Adipocyte (in vitro differentiated cells): ENCODE data around the gene TAPT1.

ENCODE experiments used
- DNase-seq: peaks from one replicate; pipeline ENCODE4 v3.0.0-alpha.2; 2015; ENCODE audit warnings: low read depth
- H3K27me3 ChIP-seq: replicated peaks from 2 replicates; pipeline ENCODE4 v1.7.0; 2013; ENCODE audit warnings: mild to moderate bottlenecking, low read length, moderate library complexity; ENCODE audit not compliant: control insufficient read depth, insufficient read depth
- H3K36me3 ChIP-seq: 2 replicates; pipeline ENCODE4 v1.7.0; 2013; ENCODE audit warnings: low read length, mild to moderate bottlenecking, moderate library complexity; ENCODE audit not compliant: control insufficient read depth, insufficient read depth, severe bottlenecking
- H3K4me1 ChIP-seq: 2 replicates; pipeline ENCODE4 v1.7.0; 2013; ENCODE audit warnings: mild to moderate bottlenecking, low read length, moderate library complexity; ENCODE audit not compliant: control insufficient read depth, insufficient read depth
- H3K4me3 ChIP-seq: 2 replicates; pipeline ENCODE4 v1.7.0; 2013; ENCODE audit warnings: mild to moderate bottlenecking, low read length, moderate library complexity
- H3K9ac ChIP-seq: 2 replicates; pipeline ENCODE4 v1.7.0; 2013; ENCODE audit warnings: mild to moderate bottlenecking, low read length, moderate library complexity
- H3K9me3 ChIP-seq: 2 replicates; pipeline ENCODE4 v1.7.0; 2013; ENCODE audit warnings: mild to moderate bottlenecking, low read length, moderate library complexity; ENCODE audit not compliant: control insufficient read depth

TAPT1 gene

DNA sequence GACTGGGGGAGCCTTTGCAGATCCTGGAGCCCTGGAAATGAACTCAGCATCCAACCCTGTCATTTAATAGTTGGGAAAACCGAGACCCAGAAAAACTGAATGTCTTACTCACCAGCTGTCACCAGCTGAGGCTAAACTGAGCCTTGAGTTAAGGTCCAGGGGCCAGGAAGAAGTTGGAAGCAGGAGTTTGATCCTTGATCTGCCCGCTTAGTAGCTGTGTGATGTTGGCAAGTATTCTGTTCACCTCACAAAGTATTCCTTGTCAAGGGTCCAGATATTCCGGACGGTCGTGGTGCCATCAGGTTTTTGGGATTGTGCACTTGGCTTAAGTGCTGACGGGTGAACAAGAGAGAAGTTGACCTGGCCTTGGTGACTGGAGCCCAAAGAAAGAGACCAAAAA, 111.7 kb downstream of the TAPT1 start:
- Histone ChIP-seq H3K4me3 (no peak overlapping the region), H3K9me3 (no peaks in the 10 kb centered on the region), H3K36me3 (no peaks in the 10 kb centered on the region), H3K9ac (no peak overlapping the region), H3K4me1 (no peaks in the 10 kb centered on the region), H3K27me3 (peaks cover 66% of the 10 kb centered on the region)
- no peak for DNase-seq

DNA sequence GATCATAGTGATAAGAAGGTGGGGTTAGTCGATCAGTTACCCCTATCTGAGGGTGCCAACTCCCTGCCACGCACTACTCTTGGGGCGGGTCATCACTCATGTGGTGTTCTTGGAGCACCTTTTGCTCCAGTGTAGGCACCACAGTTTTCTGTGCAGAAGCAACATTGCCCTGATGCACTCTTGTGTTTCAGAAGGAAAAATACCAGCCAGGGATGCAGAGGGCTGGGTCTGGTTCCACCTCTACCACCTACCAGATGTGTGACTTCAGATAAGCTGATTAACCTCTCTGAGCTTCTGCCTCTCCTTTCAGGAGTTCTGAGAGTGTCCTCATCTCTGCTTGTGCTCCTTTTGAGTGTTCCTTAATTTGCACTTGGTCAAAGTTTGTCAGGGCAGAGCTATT, 112.5 kb downstream of the TAPT1 start:
- no peak overlapping the region for H3K9ac ChIP-seq

DNA sequence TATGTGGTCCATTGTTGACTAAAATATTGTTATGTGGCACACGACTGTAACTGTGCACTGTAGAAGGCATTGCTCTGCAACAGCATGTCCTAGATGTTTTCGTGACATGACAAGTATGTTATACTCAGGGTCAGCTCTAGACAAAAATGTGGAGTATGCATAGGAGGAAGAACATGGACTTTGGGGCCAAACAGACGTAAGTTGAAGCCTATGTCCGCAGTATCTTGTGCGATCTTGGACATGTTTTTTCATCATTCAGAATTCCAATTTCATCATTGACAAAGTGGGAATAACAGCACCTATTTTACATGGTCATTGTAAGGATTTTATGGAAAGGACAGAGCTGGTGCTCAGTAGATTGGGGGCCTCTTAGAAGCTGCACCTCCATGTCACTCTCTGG, 114.7 kb downstream of the TAPT1 start:
- no peaks in the 10 kb centered on the region for H3K4me1 ChIP-seq
- H3K9me3 ChIP-seq: no peaks in the 10 kb centered on the region
- no peak overlapping the region for H3K9ac ChIP-seq
- H3K4me3 ChIP-seq: no peak overlapping the region
- peaks cover 47% of the 10 kb centered on the region for H3K27me3 ChIP-seq
- H3K36me3 ChIP-seq: no peaks in the 10 kb centered on the region
- DNase-seq: no peak

More for the DNA sequence above, 112.5 kb downstream of the TAPT1 start:
- H3K4me3 ChIP-seq: no peak overlapping the region
- H3K36me3 ChIP-seq: no peaks in the 10 kb centered on the region
- peaks cover 59% of the 10 kb centered on the region for H3K27me3 ChIP-seq
- H3K9me3 ChIP-seq: no peaks in the 10 kb centered on the region
- no peak for DNase-seq
- H3K4me1 ChIP-seq: no peaks in the 10 kb centered on the region

DNA sequence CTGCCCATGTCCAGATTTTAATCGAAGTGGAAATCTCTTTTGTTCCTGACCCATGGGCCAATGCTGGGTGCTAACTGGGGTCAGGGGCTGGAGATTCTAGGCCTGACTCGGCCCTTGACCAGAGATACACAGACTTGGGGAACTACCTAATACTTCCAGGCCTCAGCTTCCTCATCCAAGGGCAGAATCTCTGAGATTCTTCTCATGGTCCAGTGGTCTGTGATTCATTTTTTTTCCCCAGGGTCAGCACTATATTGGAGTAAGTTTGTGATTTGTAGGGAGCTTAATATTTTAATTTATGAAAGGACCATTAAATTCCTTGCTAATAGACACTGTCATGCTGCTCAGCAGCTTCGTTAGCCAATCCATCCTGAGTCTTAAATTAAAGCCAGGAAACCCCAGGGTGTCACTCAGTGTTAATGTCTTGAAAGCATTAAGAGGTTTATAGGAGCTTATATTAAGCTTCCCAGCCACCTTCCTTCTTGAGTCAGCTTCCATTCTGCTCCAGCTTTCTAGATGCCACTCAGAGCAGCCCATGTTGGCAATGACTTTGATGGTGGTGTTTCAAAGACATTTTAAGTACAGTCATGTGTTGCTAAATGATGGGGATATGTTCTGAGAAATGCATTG, 115.5 kb downstream of the TAPT1 start:
- Histone ChIP-seq H3K9me3 (no peaks in the 10 kb centered on the region), H3K9ac (no peak overlapping the region), H3K27me3 (peaks cover 53% of the 10 kb centered on the region), H3K4me3 (no peak overlapping the region), H3K4me1 (no peaks in the 10 kb centered on the region), H3K36me3 (no peaks in the 10 kb centered on the region)
- DNase-seq: no peak
